NCI-H748 treated with DMSO at 0.1 percent for 48 hours (cell line): ENCODE data around the gene IFI27L2.
"Not testable (repeated sequence)": the region's sequence is repeated elsewhere in the genome, so short reads cannot be mapped to it uniquely, and the experiment has no call there.

Source experiments
- DNase-seq: peaks from one replicate; lab custom pipeline; 2025; lab: John Stamatoyannopoulos, UW

IFI27L2 gene, protein sequence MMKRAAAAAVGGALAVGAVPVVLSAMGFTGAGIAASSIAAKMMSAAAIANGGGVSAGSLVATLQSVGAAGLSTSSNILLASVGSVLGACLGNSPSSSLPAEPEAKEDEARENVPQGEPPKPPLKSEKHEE

GRCh38 chr14:94129111-94129757, at the start of gene IFI27L2:
IFI27L2 (minus strand) TSS chr14:94129604; CDS start chr14:94129564, 40 bp downstream.
- peak; percentile 82 for DNase-seq

DNA sequence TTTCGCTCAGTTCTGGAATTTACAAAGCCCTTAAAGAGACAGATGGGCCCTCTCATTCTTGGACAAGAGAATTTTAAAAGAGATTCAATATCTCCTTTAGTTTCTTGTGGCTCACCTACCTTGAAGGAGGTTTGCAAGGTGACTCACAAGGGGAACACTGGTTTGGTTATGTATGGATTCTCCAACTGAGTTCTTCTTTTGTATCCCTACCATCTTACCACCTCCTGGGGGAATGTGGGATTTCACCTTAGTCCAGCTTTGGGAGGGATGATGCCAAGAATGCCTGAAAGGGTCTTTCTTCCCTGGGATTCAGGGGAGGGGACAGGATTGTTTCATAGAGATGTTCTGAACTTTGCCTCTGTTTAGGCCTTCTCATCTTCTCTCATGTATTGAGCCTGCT, 48.4 kb upstream of the IFI27L2 start:
- DNase-seq, result no peak

DNA sequence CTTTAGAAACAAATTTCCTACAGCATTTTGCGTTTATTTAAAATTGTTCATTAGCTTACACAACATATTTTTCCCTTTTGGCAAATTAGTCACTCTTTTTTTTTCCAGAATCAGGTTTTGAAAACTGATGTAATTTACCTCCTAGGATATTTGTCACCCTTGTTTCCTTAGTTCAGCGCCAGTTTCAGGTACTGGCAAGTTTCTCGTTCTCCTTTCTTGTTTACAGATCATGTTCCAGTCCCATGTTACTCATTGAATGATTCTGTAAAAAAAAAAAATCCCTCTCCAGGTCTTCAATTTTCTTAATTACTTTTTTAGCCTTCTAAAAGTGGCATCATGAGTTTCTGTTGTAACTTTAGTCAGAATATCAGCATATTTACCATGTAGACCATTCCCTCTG, 47.4 kb upstream of the IFI27L2 start:
- DNase-seq, result no peak

- DNase-seq, result no peak
Observed at GRCh38 chr14:94175747-94176146, 46.3 kb upstream of the IFI27L2 start.

DNA sequence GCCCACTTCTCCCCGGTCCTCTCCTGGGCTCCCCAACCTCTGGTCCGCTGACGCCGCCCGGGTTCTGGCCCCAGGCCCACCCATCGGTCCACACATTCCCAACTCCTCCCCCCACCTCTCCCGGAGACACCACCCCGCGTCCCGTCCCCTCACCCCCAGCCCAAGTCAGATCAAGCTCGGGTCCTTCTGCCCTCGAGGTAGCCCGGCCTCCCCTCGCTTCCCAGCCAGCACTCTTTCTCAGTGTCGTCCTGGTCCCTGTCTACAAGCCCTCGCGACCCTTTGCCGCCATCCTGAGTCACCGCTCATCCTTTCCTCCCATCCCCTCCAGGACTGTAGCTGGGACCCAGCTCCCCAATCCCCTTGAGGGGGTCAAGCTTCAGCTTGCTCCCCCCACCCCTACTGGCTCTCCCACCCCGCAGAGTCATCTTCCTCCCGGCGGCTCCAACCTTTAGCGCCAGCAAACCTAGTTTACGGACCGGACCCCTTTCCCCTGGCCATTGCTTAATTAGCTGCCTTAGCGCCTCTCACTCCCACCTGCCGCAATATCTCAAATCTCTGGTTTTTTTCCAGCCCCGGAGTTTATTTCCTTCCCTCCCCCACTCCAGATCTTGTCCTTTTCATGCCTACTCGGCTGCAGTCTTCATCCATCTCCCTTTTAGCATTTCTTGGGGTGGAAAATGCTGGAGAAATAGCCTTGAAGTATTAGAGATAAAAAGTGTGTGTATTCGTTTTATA, 45.8 kb upstream of the IFI27L2 start:
- DNase-seq, result peak; percentile 42

GRCh38 chr14:94174604-94175010, 45.2 kb upstream of the IFI27L2 start:
- DNase-seq, result no peak

- peak; percentile 94 for DNase-seq
Observed at GRCh38 chr14:94173885-94174603, 44.6 kb upstream of the IFI27L2 start, which contains the start of gene PPP4R4. PPP4R4 (plus strand) TSS chr14:94174322; CDS start chr14:94174466, 144 bp downstream.

GRCh38 chr14:94173471-94173884, 44.1 kb upstream of the IFI27L2 start:
- no peak for DNase-seq

- no peak for DNase-seq
Observed at GRCh38 chr14:94172545-94172944, 43.1 kb upstream of the IFI27L2 start.

DNA sequence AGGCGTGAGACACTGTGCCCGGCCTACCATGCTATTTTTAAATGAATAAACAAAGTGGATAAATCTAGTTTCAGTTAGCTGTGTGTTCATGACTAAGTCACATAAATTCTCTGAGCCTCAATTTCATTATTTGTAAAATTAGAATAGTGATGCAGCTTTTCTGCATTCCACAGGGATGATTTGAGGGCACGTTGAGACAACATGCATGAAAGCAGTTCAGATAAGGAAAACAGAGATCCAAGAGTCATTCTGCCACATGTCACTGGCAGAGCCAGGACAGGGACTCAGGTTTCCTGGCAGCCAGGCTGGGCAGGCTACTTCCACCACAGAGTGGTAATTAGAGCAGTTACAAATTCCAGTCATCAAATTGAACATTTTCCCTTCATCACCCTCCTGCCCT, 41.8 kb upstream of the IFI27L2 start:
- no peak for DNase-seq

- no peak for DNase-seq
Observed at GRCh38 chr14:94170136-94170535, 40.7 kb upstream of the IFI27L2 start.

GRCh38 chr14:94165744-94166143, 36.3 kb upstream of the IFI27L2 start:
- DNase-seq, result no peak

GRCh38 chr14:94164685-94165431, 35.5 kb upstream of the IFI27L2 start:
- DNase-seq, result no peak

DNA sequence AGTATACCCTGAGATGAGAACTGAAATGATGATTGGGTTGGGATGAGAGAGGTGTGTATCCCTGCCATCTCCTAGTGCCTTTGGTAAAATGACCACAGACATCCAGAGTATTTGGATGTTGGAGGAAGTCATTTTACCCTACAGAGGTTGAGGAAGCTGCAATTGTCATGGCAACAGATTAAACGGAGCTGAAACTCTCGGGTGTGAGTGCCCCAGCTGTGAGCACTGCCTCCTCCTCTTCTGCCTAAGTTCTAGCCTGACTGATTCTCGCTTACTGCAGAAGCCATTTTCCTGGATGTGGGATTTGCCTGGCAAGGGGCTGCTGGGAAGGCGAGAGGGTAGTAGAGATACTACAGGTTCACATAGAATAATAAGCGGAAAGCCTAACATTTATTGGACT, 34.4 kb upstream of the IFI27L2 start:
- no peak for DNase-seq

DNA sequence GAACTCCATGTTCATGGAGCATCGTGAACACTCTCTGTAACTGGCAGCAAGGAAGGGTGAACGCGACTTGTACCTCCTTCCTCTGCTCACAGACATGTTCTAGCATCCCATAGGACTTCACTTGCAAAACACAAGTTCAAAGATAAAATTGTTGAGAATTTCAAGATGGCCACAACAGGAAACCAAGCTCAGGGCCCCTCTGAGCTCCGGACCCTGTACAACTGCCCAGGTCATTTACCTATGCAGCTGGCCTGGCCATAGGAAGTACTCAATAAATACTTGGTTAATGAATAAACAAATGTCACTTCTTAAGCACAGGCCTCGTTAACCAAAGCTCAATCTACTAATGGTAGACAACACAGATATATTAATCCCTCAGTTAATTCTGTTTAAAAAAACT, 33.1 kb upstream of the IFI27L2 start:
- no peak for DNase-seq

- no peak for DNase-seq
Observed at GRCh38 chr14:94161981-94162380, 32.6 kb upstream of the IFI27L2 start.

- DNase-seq, result no peak
Observed at GRCh38 chr14:94161058-94161457, 31.7 kb upstream of the IFI27L2 start.

GRCh38 chr14:94158239-94158883, 29.0 kb upstream of the IFI27L2 start:
- no peak for DNase-seq

GRCh38 chr14:94157197-94157596, 27.8 kb upstream of the IFI27L2 start:
- peak; percentile 92 for DNase-seq

- DNase-seq, result not testable (repeated sequence)
Observed at GRCh38 chr14:94156143-94156542, 26.7 kb upstream of the IFI27L2 start.

DNA sequence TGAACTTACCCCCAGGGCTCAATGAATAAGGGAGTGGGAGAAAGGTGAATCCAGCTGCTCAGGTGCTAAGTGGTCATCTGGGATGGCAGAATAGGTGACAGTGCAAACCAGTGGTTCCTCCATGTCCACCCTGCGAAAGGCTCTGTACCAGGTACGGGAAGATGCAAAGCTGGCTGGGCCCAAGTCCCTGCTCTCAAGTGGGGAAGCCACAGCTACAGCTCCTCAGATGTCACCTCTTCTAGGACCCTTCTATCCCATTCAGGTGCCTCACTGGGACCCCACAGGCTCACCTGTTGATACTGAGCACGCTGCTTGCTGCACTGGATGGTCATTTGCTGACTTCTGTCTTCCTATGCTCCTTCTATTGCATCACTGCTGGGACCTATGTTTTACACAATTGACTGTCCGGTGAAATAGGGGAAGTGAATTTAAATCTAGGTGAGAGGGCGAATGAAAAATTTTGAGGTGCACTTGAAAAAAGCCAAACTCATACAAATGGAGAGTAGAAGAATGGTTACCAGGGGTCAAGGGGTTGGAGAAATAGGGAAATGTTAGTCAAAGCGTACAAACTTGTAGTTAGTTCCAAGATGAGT, 24.4 kb upstream of the IFI27L2 start:
- no peak for DNase-seq
